Umbilical cord (tissue), 2 donors: ENCODE data around the gene SLC2A11. TPM values are rescaled to one million over a fixed set of nuclear protein-coding genes. Genes with fewer than 3 reads are reported as not detected.
"Not testable (repeated sequence)": the region's sequence is repeated elsewhere in the genome, so short reads cannot be mapped to it uniquely, and the experiment has no call there.

Experiments
- DNase-seq: peaks from one replicate; pipeline ENCODE4 v3.0.0-alpha.2; 2015; ENCODE audit warnings: low spot score
- total RNA-seq: library from RNA; depleted of rRNA; stranded (reverse); fragments of >200 nt; gene quantifications from one replicate; pipeline ENCODE4 v1.2.3, GENCODE V29; 2014; ENCODE audit warnings: low replicate concordance; ENCODE audit not compliant: insufficient read depth

Gene SLC2A11
- total RNA-seq, 1 donor from 2014 or later = 6.7 TPM

- no peak for DNase-seq
These were observed 10.3 kb upstream of the SLC2A11 start for GRCh38 chr22:23847310-23847920.

- peak; percentile 31 for DNase-seq
These were observed 9.4 kb upstream of the SLC2A11 start for GRCh38 chr22:23847991-23848864.

GRCh38 chr22:23849009-23850006, 8.4 kb upstream of the SLC2A11 start:
- peak; percentile 73 for DNase-seq

DNA sequence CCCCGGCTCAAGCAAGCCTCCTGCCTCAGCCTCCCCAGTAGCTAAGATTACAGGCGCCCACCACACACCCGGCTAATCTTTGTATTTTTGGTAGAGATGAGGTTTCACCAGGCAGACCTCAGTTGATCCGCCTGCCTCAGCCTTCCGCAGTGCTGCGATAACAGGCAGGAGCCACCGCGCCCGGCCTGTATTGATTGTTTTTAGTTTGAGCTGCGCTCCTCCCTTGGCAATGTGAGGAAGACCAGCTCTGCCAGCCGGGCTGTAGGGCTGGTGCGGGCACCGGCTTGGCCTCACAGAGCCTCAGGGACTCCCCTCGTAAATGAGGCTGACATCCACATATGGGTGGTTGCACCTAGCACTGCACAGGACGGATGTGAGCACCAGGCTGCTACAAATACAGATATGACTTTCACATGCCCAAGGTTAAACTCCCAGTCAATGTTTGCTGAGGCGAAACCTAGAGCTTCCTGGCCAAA, 7.5 kb upstream of the SLC2A11 start:
- no peak for DNase-seq

GRCh38 chr22:23856721-23857605, 712 bp upstream of the SLC2A11 start:
- DNase-seq = peak; percentile 63

DNA sequence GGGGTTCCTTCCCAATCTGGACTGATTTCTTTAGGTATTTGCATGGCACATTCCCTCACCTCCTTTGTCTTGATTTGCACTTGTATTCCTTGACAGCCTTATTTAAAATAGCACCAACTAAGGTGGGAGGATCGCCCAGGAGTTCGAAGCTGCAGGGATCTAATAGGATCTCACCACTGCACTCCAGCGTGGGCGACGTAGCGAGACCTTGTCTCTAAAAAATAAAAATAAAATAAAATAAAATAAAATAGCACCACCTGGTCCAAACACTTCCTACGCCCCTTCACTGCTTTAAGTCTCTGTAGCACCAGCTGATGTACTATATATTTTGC, 775 bp downstream of the SLC2A11 start:
- DNase-seq = no peak

DNA sequence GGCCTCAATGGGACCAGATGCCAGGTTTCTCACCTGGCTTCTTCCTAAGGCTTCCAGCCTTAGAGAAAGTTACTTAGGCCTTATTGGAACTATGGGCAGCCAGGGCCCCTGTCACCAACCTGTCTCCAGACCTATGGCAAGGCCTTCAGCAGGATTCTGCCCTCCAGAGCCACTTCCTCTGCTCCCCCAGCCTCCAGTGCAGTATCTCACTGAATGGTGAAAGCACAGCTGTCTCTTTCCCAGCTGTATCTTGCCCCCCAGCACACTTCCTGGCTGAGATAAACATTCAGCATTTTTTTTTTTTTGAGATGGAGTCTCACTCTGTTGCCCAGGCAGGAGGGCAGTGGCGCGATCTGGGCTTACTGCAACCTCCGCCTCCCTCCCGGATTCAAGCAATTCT, 1.5 kb downstream of the SLC2A11 start:
- no peak for DNase-seq

GRCh38 chr22:23860187-23860586, 2.5 kb downstream of the SLC2A11 start:
- not testable (repeated sequence) for DNase-seq

- peak; percentile 35 for DNase-seq
These were observed 4.4 kb downstream of the SLC2A11 start for GRCh38 chr22:23862103-23862502.

DNA sequence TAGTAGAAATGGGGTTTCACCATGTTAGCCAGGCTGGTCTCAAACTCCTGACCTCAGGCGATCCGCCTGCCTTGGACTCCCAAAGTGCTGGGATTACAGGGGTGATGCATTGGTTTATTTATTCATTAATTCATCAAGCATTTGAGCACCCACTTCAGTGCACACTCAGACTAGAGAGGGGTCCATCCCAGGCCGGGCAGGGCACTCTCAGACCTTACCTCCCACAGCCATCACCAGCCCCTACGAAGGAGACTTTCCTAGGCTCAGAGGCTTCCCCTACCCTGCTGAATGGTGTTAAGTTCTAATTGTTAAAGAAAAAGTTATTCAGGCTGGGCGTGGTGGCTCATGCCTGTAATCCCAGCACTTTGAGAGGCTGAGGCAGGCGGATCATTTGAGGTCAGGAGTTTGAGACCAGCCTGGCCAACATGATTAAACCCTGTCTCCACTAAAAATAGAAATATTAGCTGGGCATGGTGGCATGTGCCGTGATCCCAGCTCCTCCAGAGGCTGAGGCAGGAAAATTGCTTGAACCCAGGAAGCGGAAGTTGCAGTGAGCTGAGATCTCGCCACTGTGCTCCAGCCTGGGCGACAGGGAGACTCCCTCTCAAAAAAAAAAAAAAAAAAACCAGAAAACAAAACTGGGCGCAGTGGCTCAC, 7.0 kb downstream of the SLC2A11 start:
- DNase-seq = not testable (repeated sequence)

GRCh38 chr22:23868580-23868979, 10.9 kb downstream of the SLC2A11 start:
- no peak for DNase-seq

- no peak for DNase-seq
These were observed 17.2 kb downstream of the SLC2A11 start for GRCh38 chr22:23874871-23875270.

DNA sequence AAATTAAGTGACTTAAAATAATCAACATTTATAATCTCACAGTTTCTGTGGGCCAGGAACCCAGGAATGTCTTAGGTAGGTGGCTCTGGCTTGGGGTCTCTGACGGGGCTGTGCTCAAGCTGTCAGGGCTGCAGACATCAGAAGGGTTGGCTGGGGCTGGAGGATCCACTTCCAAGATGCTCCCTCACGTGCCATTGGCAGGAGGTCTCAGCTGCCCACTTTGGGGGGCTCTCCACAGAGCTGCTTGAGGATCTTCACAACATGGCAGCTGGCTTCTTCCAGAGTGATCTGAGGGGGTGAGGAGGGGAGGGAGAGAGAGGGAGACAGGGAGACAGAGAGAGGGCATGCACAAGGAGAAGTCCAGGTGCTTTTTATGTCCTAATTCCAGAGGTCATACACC, 18.1 kb downstream of the SLC2A11 start:
- no peak for DNase-seq

- DNase-seq = no peak
These were observed 19.9 kb downstream of the SLC2A11 start for GRCh38 chr22:23877566-23877965.

- no peak for DNase-seq
These were observed 20.5 kb downstream of the SLC2A11 start for GRCh38 chr22:23878219-23878618.

- no peak for DNase-seq
These were observed 24.7 kb downstream of the SLC2A11 start for GRCh38 chr22:23882370-23882769.

DNA sequence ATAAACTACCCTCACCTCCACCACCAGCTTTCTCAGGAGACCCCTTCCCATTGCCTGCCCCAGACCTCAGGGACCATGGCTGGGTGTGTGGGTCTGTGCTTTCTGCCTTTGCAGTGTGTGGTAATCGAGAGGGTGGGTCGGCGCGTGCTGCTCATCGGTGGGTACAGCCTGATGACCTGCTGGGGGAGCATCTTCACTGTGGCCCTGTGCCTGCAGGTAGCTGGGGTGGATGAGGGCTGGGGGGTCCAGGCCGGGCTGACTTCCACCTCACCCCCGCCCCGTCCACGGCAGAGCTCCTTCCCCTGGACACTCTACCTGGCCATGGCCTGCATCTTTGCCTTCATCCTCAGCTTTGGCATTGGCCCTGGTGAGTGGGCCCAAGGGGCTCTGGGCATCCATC, 26.0 kb downstream of the SLC2A11 start:
- no peak for DNase-seq

GRCh38 chr22:23884140-23884539, 26.5 kb downstream of the SLC2A11 start:
- no peak for DNase-seq

DNA sequence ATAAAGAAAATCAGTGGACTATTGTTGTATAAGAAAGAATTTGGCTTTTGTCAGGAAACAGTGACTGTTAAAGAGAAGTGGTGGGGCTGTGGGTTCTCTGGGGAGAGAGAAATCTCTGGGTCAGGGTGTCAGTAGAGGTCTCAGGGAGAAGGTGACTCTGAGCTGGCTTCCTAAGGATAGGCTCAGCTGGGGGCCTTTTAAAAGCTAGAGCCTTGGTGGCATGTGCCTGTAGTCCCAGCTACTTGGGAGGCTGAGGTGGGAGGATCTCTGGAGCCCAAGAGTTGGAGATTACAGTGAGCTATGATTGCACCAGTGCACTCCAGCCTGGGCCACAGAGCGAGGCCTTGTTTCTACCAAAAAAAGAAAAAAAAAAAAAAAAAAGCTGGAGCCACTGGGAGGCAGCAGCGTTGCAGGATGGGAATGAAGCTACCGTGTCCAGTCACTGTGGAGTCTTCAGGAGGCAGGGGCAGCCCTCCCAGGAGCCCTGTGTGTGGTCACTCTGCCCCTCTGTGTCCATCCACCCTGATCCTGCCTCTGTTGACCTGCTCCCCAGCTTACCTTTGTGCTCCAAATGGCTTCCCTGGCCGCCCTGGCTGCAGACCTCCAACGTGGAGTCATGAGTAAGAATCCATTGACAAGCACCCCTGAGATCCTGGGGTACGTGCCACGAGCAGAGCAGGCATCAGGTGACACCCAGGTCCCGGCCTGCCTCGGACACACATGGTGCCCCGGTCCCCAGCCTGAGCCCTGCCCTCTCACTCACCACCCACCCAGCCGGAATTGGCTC, 31.1 kb downstream of the SLC2A11 start:
- no peak for DNase-seq
